DOHH2 (cell line): ENCODE data around the gene CSMD2.

Source experiments
- H3F3A ChIP-seq: fragments of 200-600 bp; sonication (generic), shearing (Covaris generic); 2 replicates; pipeline ENCODE4 v1.6.0; 2016; ENCODE audit warnings: antibody characterized with exemption, mild to moderate bottlenecking; ENCODE audit not compliant: control insufficient read depth, insufficient read depth
- H3K27ac ChIP-seq: fragments of 200-600 bp; sonication (generic); 2 replicates; pipeline ENCODE4 v1.5.1; 2014; ENCODE audit warnings: low read depth, mild to moderate bottlenecking, low read length, moderate library complexity
- H3K27me3 ChIP-seq: fragments of 200-600 bp; sonication (generic); 2 replicates; pipeline ENCODE4 v1.6.1; 2014; ENCODE audit warnings: mild to moderate bottlenecking, low read length, mixed read lengths; ENCODE audit not compliant: control insufficient read depth
- H3K36me3 ChIP-seq: fragments of 200-600 bp; sonication (generic); 2 replicates; pipeline ENCODE4 v1.6.1; 2014; ENCODE audit warnings: mild to moderate bottlenecking, low read length, moderate library complexity, mixed read lengths; ENCODE audit not compliant: control insufficient read depth
- H3K4me1 ChIP-seq: fragments of 200-600 bp; sonication (generic); 2 replicates; pipeline ENCODE4 v1.6.1; 2014; ENCODE audit warnings: mild to moderate bottlenecking, low read length, mixed read lengths; ENCODE audit not compliant: control insufficient read depth
- H3K4me2 ChIP-seq: fragments of 200-600 bp; sonication (generic); 2 replicates; pipeline ENCODE4 v1.6.0; 2014; ENCODE audit warnings: mild to moderate bottlenecking, low read length, moderate library complexity
- H3K4me3 ChIP-seq: fragments of 200-600 bp; sonication (generic); 2 replicates; pipeline ENCODE4 v1.5.1; 2014; ENCODE audit warnings: mild to moderate bottlenecking, low read length, mixed read lengths
- H3K79me2 ChIP-seq: fragments of 200-600 bp; sonication (generic); 2 replicates; pipeline ENCODE4 v1.6.1; 2014; ENCODE audit warnings: mild to moderate bottlenecking, low read length, mixed read lengths; ENCODE audit not compliant: control insufficient read depth
- H3K9me2 ChIP-seq: fragments of 200-600 bp; sonication (generic); replicated peaks from 2 replicates; pipeline ENCODE4 v1.6.1; 2014; ENCODE audit warnings: mild to moderate bottlenecking, low read length, mixed read lengths; ENCODE audit not compliant: control insufficient read depth
- H3K9me3 ChIP-seq: fragments of 200-600 bp; sonication (generic); 2 replicates; pipeline ENCODE4 v1.6.1; 2014; ENCODE audit warnings: antibody characterized with exemption, low read length, mixed read lengths; ENCODE audit not compliant: control insufficient read depth, insufficient read depth
- H4K20me1 ChIP-seq: fragments of 200-600 bp; sonication (generic); 2 replicates; pipeline ENCODE4 v1.6.0; 2014; ENCODE audit warnings: low read depth, mild to moderate bottlenecking, antibody characterized with exemption, low read length, moderate library complexity; ENCODE audit not compliant: control insufficient read depth, insufficient read depth
- EZH2phosphoT487 ChIP-seq: fragments of 200-600 bp; sonication (generic); IDR thresholded peaks from 2 replicates; pipeline ENCODE4 v1.6.1; 2017; ENCODE audit warnings: borderline replicate concordance, mild to moderate bottlenecking, antibody characterized with exemption, low read length, moderate library complexity, mixed read lengths
- TF ChIP-seq, protein P1 (sequence below): fragments of 200-600 bp; sonication (generic); IDR thresholded peaks from one replicate; pipeline ENCODE4 v1.5.1; 2014; ENCODE audit warnings: antibody characterized with exemption, mild to moderate bottlenecking, low read depth, low read length; ENCODE audit not compliant: poor library complexity, severe bottlenecking

CSMD2 gene

DNA sequence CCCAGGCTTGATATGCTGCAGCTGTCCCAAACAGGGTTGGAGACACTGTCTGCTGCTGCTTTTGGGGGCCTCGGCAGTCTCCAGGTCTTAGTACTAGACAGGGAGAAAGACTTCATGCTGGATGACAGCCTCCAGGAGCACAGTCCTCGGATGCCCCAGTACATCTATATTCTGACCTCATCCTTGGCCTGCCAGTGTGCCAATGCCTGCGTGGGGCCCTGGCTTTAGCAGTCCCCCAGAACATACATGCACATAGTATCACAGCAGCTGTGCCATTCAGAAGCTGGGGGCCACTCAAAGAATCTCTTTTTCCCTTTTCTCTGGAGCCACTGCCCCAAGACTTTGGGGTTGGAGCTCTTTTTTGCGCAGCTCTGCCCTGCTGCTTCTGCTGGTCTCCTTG, 697.0 kb downstream of the CSMD2 start:
- peaks cover 38% of the 10 kb centered on the region for H3K4me1 ChIP-seq
- no peaks in the 10 kb centered on the region for H3K27me3 ChIP-seq
- H3K27ac ChIP-seq, result no peak overlapping the region
- H3K4me3 ChIP-seq, result no peak overlapping the region
- H3K9me2 ChIP-seq, result no peaks in the 10 kb centered on the region
- no peaks in the 10 kb centered on the region for H3K36me3 ChIP-seq
- no peak for TF ChIP-seq EZH2phosphoT487
- TF ChIP-seq, protein P1, sequence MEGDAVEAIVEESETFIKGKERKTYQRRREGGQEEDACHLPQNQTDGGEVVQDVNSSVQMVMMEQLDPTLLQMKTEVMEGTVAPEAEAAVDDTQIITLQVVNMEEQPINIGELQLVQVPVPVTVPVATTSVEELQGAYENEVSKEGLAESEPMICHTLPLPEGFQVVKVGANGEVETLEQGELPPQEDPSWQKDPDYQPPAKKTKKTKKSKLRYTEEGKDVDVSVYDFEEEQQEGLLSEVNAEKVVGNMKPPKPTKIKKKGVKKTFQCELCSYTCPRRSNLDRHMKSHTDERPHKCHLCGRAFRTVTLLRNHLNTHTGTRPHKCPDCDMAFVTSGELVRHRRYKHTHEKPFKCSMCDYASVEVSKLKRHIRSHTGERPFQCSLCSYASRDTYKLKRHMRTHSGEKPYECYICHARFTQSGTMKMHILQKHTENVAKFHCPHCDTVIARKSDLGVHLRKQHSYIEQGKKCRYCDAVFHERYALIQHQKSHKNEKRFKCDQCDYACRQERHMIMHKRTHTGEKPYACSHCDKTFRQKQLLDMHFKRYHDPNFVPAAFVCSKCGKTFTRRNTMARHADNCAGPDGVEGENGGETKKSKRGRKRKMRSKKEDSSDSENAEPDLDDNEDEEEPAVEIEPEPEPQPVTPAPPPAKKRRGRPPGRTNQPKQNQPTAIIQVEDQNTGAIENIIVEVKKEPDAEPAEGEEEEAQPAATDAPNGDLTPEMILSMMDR, result no peak
- no peaks in the 10 kb centered on the region for H3K9me3 ChIP-seq
- H3K4me2 ChIP-seq, result no peak overlapping the region
- H4K20me1 ChIP-seq, result no peaks in the 10 kb centered on the region
- H3K79me2 ChIP-seq, result peaks cover 6% of the 10 kb centered on the region
- 0 out of 2 replicates have a peak, but pooled peaks cover 4% of the 10 kb centered on the region for H3F3A ChIP-seq

DNA sequence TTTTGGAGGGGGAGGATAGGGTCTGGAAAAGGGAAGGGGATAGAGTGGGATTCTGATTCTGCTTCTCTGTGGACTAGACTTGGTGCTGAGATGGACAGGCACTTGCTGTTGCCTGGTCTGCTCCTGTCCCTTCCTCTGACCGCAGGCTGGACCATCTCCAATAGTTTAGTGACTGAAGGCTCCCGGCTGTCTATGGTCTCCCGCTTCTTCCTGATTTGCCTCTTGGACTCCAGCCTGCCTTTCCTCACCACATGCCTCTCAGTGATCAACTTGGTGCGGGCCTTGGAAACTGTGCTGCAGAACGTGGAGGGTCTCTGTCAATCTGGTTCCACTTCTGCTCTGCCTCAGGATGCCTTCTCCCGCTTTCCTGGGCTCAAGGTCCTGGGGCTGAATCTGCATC, 698.9 kb downstream of the CSMD2 start:
- Histone ChIP-seq H3K4me2 (no peak overlapping the region), H3K27ac (no peak overlapping the region), H3K4me1 (peaks cover 45% of the 10 kb centered on the region), H3K27me3 (no peaks in the 10 kb centered on the region), H3K79me2 (no peaks in the 10 kb centered on the region), H4K20me1 (no peaks in the 10 kb centered on the region), H3K36me3 (no peaks in the 10 kb centered on the region), H3F3A (peaks cover 5% of the 10 kb centered on the region; the same call in 1 of the 2 replicates), H3K9me3 (no peaks in the 10 kb centered on the region), H3K9me2 (no peaks in the 10 kb centered on the region), H3K4me3 (no peak overlapping the region)
- no peak for TF ChIP-seq EZH2phosphoT487
- TF ChIP-seq, protein P1, result no peak

DNA sequence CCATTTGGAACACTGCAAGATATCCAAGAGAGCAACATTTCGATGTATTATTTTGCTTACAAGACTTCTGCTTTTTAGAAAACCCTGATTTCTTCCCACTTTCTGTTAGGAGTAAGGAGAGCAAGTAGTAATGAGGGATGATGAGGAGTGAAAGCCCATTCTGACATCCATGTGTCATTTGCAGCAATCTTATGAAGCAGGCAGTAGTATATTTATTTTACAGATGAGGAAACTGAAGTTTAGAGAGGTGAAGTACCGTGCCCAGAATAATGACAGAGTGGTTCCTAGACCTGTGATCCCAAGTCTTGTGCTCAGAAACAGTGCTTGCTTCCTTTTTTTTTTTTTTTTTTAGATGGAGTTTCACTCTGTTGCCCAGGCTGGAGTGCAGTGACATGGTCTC, 699.7 kb downstream of the CSMD2 start:
- Histone ChIP-seq H3K27ac (no peak overlapping the region), H4K20me1 (no peaks in the 10 kb centered on the region), H3F3A (peaks cover 4% of the 10 kb centered on the region; the same call in 1 of the 2 replicates), H3K4me1 (peaks cover 46% of the 10 kb centered on the region), H3K36me3 (no peaks in the 10 kb centered on the region), H3K9me3 (no peaks in the 10 kb centered on the region), H3K4me3 (no peak overlapping the region), H3K9me2 (no peaks in the 10 kb centered on the region), H3K27me3 (no peaks in the 10 kb centered on the region), H3K79me2 (no peaks in the 10 kb centered on the region), H3K4me2 (no peak overlapping the region)
- TF ChIP-seq, protein P1, result no peak
- no peak for TF ChIP-seq EZH2phosphoT487
